DMS79 (cell line): ENCODE measurements around the gene INHA.
A peak's percentile ranks its signal among the peaks of the same experiment; 100 is the strongest.

Experiments
- DNase-seq: peaks from one replicate; lab custom pipeline; 2025; lab: John Stamatoyannopoulos, UW

INHA gene

DNA sequence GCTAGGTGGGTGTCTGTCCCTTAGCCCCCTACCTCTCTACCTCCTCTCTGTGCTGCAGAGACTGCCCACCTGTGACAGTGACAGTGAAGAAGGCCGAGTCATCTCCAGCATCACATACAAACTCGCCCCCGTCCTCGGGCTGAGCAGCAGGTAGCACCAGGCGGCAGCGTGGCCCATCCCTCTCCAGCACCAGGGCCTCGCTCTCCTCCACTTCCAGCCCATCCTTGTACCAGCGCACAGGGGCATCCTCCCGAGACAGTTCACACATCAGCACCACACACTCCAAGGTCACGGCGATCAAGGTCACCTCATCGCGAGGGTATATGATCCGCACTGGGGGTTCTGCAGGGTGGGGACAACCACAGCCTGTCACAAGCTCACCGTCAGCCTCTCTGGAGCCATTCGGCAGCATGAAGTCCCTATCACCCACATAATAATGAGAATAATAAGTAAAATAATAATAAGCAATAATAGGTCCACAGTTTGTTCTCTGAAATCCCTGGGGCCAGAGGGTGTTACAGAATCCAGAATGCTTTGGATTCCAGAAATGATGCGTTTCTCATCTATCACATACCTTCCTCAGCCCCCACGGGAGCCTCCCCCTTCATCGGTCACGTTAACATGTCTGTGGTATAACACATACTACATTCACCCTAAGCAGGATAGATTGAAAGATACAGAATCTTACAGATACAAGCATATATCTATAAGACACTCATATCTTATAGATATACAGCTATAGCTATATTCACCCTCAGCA lies 12.8 kb upstream of the INHA start:
- DNase-seq = no peak

GRCh38 chr2:219560037-219560892 lies 11.8 kb upstream of the INHA start:
- DNase-seq = no peak

DNA sequence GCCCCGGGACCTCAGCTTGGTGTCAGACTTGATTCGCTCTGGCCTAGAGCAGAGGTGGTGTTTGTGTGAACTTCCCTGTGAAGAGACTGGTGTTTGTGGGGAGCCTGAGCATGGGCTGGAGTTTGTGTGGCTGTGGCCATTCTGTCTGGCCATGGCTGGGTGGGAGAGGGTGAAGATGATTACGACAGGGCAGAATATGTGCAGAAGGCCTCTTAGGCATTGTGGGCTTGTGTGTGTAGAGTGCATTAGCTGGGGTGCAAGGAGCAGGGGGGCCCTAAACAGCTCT lies 11.3 kb upstream of the INHA start:
- no peak for DNase-seq

- DNase-seq = no peak
These were observed 10.7 kb upstream of the INHA start for GRCh38 chr2:219561179-219562048.

DNA sequence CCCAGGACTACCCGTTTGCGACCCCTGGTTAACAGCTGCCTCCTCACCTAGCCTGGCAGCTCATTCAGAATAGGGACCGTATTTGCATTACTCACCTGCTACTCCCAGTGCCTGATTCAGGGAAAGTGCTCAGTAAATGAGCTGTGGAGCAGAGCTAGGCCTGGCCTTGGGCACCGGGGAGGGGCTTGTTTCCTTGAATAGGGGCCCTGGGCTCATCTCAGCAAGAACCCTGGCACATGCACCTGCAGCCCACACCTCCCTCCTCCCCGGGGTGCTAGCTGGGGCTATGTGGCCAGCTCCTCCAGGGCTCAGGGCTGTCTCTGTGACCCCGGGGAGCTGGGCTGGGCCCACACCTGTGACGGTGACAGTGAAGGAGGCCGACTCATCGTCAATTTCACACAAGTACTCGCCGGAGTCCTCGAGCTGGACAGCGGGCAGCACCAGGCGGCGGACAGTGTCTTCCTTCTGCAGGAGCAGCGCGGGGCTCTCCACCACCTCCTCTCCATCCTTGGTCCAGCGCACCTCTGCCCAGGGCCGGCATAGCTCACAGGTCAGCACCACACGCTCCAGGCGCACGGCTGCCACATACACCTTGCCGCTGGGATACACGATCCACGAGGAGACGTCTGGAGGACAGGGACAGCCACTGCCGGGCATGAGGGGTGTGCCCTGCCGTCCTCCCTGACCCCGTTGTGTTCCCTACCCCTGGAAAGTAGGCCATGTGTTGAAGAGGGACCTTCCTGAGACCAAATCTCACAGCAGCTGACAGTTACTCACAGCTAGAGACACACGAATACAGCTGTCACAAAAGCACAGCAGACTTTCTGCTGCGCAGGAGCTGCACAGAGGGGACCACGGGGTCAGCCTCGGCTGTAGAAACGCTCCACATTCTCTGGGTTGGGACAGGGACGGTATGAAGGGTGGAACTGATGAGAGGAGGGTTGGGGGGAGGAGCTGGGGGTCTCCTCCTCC lies 9.8 kb upstream of the INHA start:
- DNase-seq = no peak

- DNase-seq = no peak
These were observed 8.7 kb upstream of the INHA start for GRCh38 chr2:219563271-219563928.

DNA sequence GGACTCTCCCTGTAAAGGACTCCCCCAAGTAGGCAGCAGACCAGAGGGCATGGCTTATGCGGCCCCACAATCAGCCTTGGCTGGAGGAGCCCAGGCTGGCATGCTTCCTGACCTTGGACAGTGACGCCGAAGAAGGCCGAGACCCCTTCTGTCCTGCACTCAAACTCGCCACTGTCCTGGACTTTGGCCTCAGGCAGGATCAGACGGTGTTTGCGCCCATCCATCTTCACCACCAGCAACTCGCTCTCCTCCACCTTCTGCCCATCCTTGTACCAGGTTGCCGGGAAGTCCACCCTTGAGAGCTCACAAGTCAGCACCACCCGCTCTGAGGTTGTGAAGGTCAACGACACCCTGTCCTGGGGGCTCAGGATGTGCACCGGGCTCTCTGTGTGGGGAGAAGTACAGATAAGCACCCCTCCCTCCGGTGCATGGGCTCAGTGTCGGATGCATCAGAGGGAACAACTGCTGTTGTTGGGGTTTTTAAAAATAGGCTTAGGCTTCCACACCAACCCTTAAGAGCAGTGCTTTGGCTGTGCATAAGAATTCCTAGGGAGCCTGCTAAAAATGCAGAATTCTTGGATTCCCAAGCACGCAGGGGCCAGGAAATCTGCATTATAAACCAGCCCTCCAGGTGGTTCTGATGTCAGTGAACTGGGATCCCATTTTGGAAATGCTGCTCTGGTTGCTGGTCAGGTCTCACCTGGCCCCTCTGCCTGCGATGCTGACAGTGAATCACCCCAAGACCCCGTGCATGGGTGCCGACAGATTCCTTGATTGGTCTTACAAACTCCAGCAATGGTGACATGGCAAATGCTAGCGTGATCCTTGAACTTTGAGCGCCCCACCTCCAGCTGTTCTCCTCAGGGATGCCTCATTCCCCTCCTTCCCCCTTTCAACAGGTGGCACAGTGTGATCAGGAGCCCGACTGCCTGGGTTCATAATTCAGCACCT lies 6.7 kb upstream of the INHA start:
- no peak for DNase-seq

GRCh38 chr2:219566640-219567039 lies 5.5 kb upstream of the INHA start:
- DNase-seq = no peak

- DNase-seq = no peak
These were observed 5.0 kb upstream of the INHA start for GRCh38 chr2:219567131-219567530.

DNA sequence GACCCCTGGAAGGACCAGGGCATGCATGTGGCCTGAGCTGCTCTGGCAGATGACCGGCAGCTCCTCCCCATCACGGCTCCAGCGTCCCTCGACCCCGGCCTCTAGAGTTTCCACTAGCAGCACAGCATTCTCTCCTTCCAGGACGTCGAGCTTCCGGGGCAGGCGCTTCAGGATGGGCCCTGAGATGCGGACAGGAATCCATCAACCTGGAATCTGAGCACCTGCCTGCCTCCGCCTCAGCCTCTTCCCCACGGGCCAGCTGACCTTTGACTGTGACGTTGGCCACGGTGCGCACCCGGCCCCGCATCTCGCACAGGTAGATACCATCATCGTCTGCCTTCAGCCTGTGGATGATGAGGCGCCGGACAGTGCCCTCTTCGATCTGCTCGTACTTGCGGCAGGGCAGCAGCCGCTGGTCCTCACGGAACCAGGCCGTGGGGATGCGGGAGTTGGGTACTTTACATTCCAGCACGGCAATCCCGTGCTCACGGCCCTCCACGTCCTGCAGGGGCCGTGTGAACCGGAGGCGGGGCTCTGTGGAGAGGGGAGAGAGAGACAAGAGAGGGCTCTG lies 4.2 kb upstream of the INHA start:
- DNase-seq = no peak

- no peak for DNase-seq
These were observed 3.1 kb upstream of the INHA start for GRCh38 chr2:219569041-219569440.

DNA sequence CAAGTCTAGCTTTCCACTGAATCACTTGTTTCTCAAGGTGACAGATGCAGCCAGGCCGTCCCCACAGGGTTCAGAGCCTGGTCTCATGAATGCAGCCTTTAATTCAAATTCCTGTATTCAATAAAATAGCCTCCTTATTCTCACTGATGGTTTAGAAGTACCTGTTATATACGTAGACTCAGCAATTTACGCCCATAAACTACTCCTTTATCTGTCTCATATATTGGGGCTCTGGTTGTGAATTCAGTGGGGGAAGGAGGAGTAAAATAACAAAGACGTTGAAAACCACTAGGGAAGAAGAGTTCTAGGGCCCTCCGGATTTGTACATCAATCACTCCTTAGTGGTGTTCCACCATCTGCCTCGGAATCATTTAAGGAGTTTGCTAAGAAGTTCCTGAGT lies 2.5 kb upstream of the INHA start:
- no peak for DNase-seq

DNA sequence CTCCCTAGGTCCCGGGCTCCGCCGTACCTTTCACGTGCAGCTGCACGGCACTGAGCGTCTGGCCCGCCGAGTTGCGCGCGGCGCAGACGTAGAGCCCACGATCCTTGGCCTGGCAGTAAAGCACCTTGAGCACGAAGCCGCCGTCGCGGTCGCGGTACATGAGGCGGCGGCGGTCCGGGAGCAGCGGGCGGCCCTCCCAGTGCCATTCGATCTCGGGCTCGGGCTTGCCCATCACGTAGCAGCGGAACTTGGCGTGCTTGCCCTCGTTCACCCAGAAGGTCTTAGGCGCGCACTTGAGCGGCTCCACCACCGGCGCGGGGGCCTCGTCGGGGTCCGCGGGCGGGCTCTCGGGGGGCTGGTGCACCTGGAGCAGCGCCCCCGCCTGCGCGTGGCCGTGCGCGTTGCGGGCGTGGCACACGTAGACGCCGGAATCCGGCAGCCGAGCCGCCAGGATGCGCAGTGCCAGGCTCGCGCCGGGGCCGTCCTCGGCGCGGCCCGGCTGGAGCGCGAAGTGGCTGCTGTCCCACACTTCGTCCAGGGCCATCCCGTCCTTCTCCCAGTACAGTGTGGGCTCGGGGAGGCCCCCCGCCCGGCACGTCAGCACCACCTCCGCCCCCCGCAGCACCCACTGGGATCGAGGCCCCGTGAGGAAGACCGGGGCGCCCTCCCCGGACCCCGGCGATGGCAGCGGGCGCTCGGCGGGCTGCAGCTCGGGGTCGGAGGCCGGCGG lies 1.8 kb upstream of the INHA start:
- peak; percentile 13 for DNase-seq

DNA sequence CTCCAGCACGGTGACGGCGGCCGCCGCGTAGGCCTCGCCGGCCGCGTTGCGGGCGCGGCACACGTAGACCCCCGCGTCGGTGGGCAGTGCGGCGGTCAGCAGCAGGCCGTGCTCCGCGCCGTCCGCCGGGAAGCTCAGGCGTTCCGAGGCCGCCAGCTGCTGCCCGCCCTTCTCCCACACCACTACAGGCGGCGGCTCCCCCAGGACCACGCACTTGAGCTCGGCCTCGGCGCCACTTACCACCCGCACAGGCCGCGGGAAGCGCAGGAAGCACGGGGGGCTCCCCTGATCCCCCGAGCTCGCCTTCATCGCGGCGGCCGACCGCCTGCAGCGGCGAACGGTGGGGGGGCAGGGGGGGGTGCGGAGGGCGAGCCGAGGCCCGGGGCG lies 1.2 kb upstream of the INHA start:
- DNase-seq = no peak

DNA sequence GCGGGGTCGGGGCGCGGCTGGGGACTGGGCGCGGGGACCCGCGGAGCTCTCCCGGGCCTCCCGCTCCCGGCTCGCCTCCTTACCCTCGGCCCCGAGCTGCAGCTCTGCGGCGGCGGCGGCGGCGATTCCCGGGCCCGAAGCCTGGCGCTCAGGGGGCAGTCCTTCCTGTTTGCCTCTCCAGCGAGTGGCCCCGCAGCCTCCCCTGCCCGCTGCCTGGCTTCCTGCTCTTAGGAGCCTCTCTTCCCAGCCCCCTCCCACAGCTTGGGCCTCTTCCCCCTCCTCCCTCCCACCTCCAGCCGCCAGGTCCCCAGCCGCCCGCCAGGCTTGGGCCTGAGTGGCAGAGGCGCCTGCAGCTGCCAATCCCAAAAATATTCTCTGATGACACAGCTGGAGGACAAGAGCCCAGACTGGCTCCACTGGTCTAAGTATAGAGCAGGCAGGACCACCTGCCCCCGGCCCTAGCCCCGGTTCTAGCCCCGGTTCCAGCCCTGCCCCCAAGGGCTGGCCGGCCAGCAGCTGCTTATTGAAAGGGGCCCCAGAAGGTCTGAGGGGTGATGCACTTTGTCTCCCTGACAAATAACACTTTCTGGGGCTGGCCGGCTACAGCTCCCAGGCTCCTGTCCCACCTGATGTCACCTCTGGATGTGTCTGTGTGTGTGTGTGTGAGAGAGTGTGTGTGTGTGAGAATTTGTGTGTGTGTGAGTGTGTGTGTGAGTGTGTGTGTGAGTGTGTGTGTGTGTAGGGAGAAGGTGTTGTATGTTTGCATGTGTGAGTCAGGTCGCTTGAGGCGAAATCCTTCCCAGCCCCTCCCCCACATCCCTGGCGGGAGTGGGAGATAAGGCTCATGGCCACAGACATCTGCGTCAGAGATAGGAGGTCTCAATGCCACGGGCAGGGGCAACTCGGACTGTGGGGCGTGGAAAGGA lies 536 bp upstream of the INHA start, which contains the start of gene OBSL1:
Gene OBSL1, minus strand, starts transcription at position 229 of the 926 bp plus-strand sequence. CDS start 307 bp downstream, outside the sequence.
- DNase-seq = peak; percentile 79

GRCh38 chr2:219573166-219573565 lies 1.1 kb downstream of the INHA start:
- DNase-seq = no peak
